Measurements from ENCODE around the gene TNP2.

GRCh38 chr16:11280616-11281522, 11.7 kb upstream of the TNP2 start, which contains the start of gene PRM1:
- TF ChIP-seq CTCF (conservative IDR thresholded peaks at IDR 0.05; ENCODE audit: low read depth in 2 of 2): no peak
- no peak for TF ChIP-seq EZH2 (IDR thresholded peaks at IDR 0.05; ENCODE audit: low read depth, unreplicated experiment)
- TF ChIP-seq POLR2AphosphoS5 (IDR thresholded peaks at IDR 0.05; ENCODE audit: low read depth): no peak
- no peak for TF ChIP-seq REST (IDR thresholded peaks at IDR 0.05; ENCODE audit: unreplicated experiment)
- TF ChIP-seq ZNF114 (CRISPR knock-in tag; IDR thresholded peaks at IDR 0.05): no peak
